Endothelial cell of umbilical vein (primary cell): ENCODE results near the gene CLIP4. TPM values are rescaled to one million over a fixed set of nuclear protein-coding genes. Genes with fewer than 3 reads are reported as not detected.

ENCODE experiments used
- BruUV-seq: library from RNA; stranded (reverse); fragments of 400-500 nt; replicated peaks from 2 replicates; lab custom pipeline; 2021; lab: Mats Ljungman, UMichigan
- CTCF ChIA-PET: fragments of 300-600, 350-600 bp; sonication (Branson Sonifier 250); formaldehyde crosslinking; loops from one replicate; lab custom pipeline; 2021; ENCODE audit warnings: antibody characterized with exemption, inconsistent platforms; lab: Charles Lee
- POLR2A ChIA-PET: fragments of 300-600, 350-600 bp; sonication (Branson Sonifier 250); formaldehyde crosslinking; loops from one replicate; lab custom pipeline; 2021; ENCODE audit warnings: antibody characterized with exemption, inconsistent platforms; lab: Charles Lee
- DNase-seq: peaks from one replicate; pipeline ENCODE4 v3.0.0-alpha.2; 2011; ENCODE audit warnings: low read depth, low spot score
- FAIRE-seq: peaks from 2 replicates; lab custom pipeline; 2011; peaks lifted over from hg19 to GRCh38; lab: Jason Lieb, UNC
- H2AFZ ChIP-seq: 2 replicates; pipeline ENCODE4 v1.6.0; 2012; ENCODE audit warnings: low read depth, low read length, control low read depth, inconsistent platforms
- H3K27ac ChIP-seq: 2 replicates; pipeline ENCODE4 v1.5.1; 2011; ENCODE audit warnings: low read depth, mild to moderate bottlenecking, control low read depth, low read length, moderate library complexity; ENCODE audit not compliant: insufficient read depth
- H3K27me3 ChIP-seq, 2 experiments: 2 replicates each; pipeline versions ENCODE4 v1.6.0 to v1.6.1; 2011; ENCODE audit warnings: low read length in 2 of 2, mixed read lengths in 1 of 2; ENCODE audit not compliant: control insufficient read depth in 2 of 2, insufficient read depth in 2 of 2
- H3K36me3 ChIP-seq, 2 experiments: 2 replicates in 1 of 2; 3 replicates in 1 of 2; pipeline ENCODE4 v1.5.1; 2011; ENCODE audit warnings: low read length in 2 of 2, mild to moderate bottlenecking in 1 of 2, moderate library complexity in 1 of 2; ENCODE audit not compliant: control insufficient read depth in 2 of 2, insufficient read depth in 2 of 2; ENCODE audit errors: extremely low read depth in 1 of 2
- H3K4me1 ChIP-seq: 3 replicates; pipeline ENCODE4 v1.5.1; 2011; ENCODE audit warnings: mild to moderate bottlenecking, low read length; ENCODE audit not compliant: control insufficient read depth, insufficient read depth; ENCODE audit errors: extremely low read depth
- H3K4me2 ChIP-seq: 2 replicates; pipeline ENCODE4 v1.6.1; 2011; ENCODE audit warnings: low read length, control low read depth, mixed read lengths; ENCODE audit not compliant: insufficient read depth
- H3K4me3 ChIP-seq, 3 experiments: fragments of 200-600 bp in 1 of 3; sonication (generic), shearing (Covaris generic) in 1 of 3; replicated peaks in 1 of 3; 2 replicates each; pipeline ENCODE4 v1.5.1; 2011 to 2016; ENCODE audit warnings: control low read depth in 3 of 3, low read length in 3 of 3, mild to moderate bottlenecking in 2 of 3, inconsistent platforms in 1 of 3, low read depth in 1 of 3, moderate library complexity in 1 of 3; ENCODE audit not compliant: insufficient read depth in 1 of 3
- H3K79me2 ChIP-seq: 2 replicates; pipeline ENCODE4 v1.6.0; 2012; ENCODE audit warnings: low read length, inconsistent platforms; ENCODE audit not compliant: control insufficient read depth, insufficient read depth
- H3K9ac ChIP-seq: replicated peaks from 2 replicates; pipeline ENCODE3; 2011; ENCODE audit warnings: low read length, control low read depth; ENCODE audit not compliant: insufficient read depth; ENCODE audit errors: extremely low read depth
- H3K9me1 ChIP-seq: replicated peaks from 3 replicates; pipeline ENCODE4 v1.6.0; 2011; ENCODE audit warnings: mild to moderate bottlenecking, low read length; ENCODE audit not compliant: control insufficient read depth, insufficient read depth; ENCODE audit errors: extremely low read depth
- H3K9me3 ChIP-seq: replicated peaks from 2 replicates; pipeline ENCODE4 v1.5.1; 2012; ENCODE audit warnings: low read length, inconsistent platforms; ENCODE audit not compliant: control insufficient read depth, insufficient read depth
- H4K20me1 ChIP-seq: replicated peaks from 2 replicates; pipeline ENCODE3; 2011; ENCODE audit warnings: mild to moderate bottlenecking, low read length; ENCODE audit not compliant: control insufficient read depth, insufficient read depth; ENCODE audit errors: extremely low read depth
- GATA2 ChIP-seq: IDR thresholded peaks from 2 replicates; pipeline ENCODE4 v1.7.0; 2011; ENCODE audit warnings: low read depth, mild to moderate bottlenecking, moderate library complexity, mixed read lengths, low read length; ENCODE audit not compliant: insufficient read length, insufficient read depth
- JUN ChIP-seq: IDR thresholded peaks from 2 replicates; pipeline ENCODE4 v1.6.1; 2011; ENCODE audit warnings: borderline replicate concordance, low read depth; ENCODE audit not compliant: insufficient read length, insufficient read depth
- MAX ChIP-seq: IDR thresholded peaks from 2 replicates; pipeline ENCODE4 v1.6.1; 2011; ENCODE audit not compliant: insufficient read depth, insufficient read length
- MYC ChIP-seq: IDR thresholded peaks from one replicate; pipeline ENCODE4 v1.6.1; 2011; ENCODE audit warnings: mild to moderate bottlenecking, low read depth, low read length
- POLR2A ChIP-seq: IDR thresholded peaks from 2 replicates; pipeline ENCODE4 v1.6.1; 2012; ENCODE audit warnings: low read depth, mild to moderate bottlenecking, control low read depth, low read length
- POLR2AphosphoS5 ChIP-seq: IDR thresholded peaks from 2 replicates; pipeline ENCODE4 v1.6.1; 2012; ENCODE audit warnings: low read depth, mild to moderate bottlenecking, control low read depth, low read length, moderate library complexity; ENCODE audit not compliant: insufficient read depth
- dilution Hi-C: fragments of 300-500 bp; cut with MboI; formaldehyde crosslinking; loops from one replicate; pipeline ENCODE4 v1.15.0; 2019; ENCODE audit warnings: low sequenced_read_pairs; ENCODE audit not compliant: extremely low pct_ligation_motif_present
- intact Hi-C: fragments of 100-400 bp; cut with micrococcal nuclease; formaldehyde crosslinking; loops from one replicate; pipeline ENCODE4 v1.10.0; 2022
- polyA plus RNA-seq, 4 experiments: library from polyadenylated mRNA; depleted of rRNA in 3 of 4; stranded (reverse) in 3 of 4; unstranded in 1 of 4; fragments of >200 nt; gene quantifications; 2 replicates each; pipeline versions ENCODE4 v1.2.1 to v1.2.3, GENCODE V29; 2011 to 2012; ENCODE audit warnings: missing spikeins in 1 of 4
- total RNA-seq: library from RNA; stranded (reverse); gene quantifications from 2 replicates; pipeline ENCODE4 v1.2.3, GENCODE V29; 2021
- TF ChIP-seq, protein P1 (sequence below), 2 donors: IDR thresholded peaks; 1 replicate in 1 of 2; 2 replicates in 1 of 2; pipeline ENCODE4 v1.5.1; 2011; ENCODE audit warnings: low read length in 2 of 2, mild to moderate bottlenecking in 2 of 2, moderate library complexity in 2 of 2, control low read depth in 1 of 2, inconsistent platforms in 1 of 2, low read depth in 1 of 2; ENCODE audit not compliant: insufficient read depth in 1 of 2; ENCODE audit errors: extremely low read depth in 1 of 2

Gene CLIP4
- total and polyA plus RNA-seq, 2 donors (not counting 3 experiments of a cell fraction or from before 2014, with no cell fraction given): 9.2 to 24.0 TPM

DNA sequence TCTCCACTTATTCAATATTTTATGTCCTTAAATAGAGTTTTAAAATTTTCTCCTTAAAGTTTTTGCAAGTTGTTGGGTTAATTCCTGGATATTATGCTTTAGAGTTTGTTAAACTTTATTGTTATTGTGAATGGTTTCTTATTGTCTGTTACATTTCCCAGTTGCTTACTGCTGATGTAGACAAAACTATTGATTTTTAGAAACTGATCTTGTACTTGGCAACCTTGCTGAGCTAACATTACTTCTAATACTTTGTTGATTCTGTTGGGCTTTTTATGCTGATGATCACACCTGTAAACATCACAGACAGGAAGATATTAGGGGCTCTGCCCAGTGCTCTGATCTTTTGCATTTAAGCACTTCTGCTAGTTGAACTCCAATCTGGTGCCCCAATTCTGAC is 2.8 kb upstream of the CLIP4 start:
- no peaks in the 10 kb centered on the region for H3K9me1 ChIP-seq
- no peaks in the 10 kb centered on the region for H3K9me3 ChIP-seq
- TF ChIP-seq POLR2AphosphoS5 (no peak), MYC (no peak), GATA2 (no peak), POLR2A (no peak), MAX (no peak), JUN (no peak)
- TF ChIP-seq, protein P1, sequence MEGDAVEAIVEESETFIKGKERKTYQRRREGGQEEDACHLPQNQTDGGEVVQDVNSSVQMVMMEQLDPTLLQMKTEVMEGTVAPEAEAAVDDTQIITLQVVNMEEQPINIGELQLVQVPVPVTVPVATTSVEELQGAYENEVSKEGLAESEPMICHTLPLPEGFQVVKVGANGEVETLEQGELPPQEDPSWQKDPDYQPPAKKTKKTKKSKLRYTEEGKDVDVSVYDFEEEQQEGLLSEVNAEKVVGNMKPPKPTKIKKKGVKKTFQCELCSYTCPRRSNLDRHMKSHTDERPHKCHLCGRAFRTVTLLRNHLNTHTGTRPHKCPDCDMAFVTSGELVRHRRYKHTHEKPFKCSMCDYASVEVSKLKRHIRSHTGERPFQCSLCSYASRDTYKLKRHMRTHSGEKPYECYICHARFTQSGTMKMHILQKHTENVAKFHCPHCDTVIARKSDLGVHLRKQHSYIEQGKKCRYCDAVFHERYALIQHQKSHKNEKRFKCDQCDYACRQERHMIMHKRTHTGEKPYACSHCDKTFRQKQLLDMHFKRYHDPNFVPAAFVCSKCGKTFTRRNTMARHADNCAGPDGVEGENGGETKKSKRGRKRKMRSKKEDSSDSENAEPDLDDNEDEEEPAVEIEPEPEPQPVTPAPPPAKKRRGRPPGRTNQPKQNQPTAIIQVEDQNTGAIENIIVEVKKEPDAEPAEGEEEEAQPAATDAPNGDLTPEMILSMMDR (IDR thresholded peaks at IDR 0.05; ENCODE audit: extremely low read depth in 1 of 2, insufficient read depth in 1 of 2, low read depth in 1 of 2, low read length in 2 of 2): no peak
- no TSS peak for BruUV-seq
- intact Hi-C loops (no loop called here), dilution Hi-C loops (no loop called here)
- no peak for FAIRE-seq
- ChIA-PET POLR2A (no interaction called here), CTCF (no interaction called here)
- H4K20me1 ChIP-seq: no peaks in the 10 kb centered on the region
- DNase-seq: no peak
- no peak overlapping the region for H3K9ac ChIP-seq
- no peaks in the 10 kb centered on the region for H3K27me3 ChIP-seq
- peaks cover 15% of the 10 kb centered on the region for H3K79me2 ChIP-seq
- no peak overlapping the region for H2AFZ ChIP-seq
- no peak overlapping the region for H3K27ac ChIP-seq
- peaks cover 13% of the 10 kb centered on the region for H3K4me1 ChIP-seq
- no peak overlapping the region for H3K4me2 ChIP-seq
- no peak overlapping the region for H3K4me3 ChIP-seq
- H3K36me3 ChIP-seq: no peaks in the 10 kb centered on the region
